Measurements from ENCODE around the gene TCIRG1.

GRCh38 chr11:68016904-68017817, 21.7 kb upstream of the TCIRG1 start:
- no peak for TF ChIP-seq CTCF (conservative IDR thresholded peaks at IDR 0.05; ENCODE audit: low read length)
- TF ChIP-seq EZH2phosphoT487 (IDR thresholded peaks at IDR 0.05; ENCODE audit: borderline replicate concordance, low read depth, low read length) = no peak

Data from OCI-LY7 (cell line).